ENCODE data around the gene AEBP1.

AEBP1 gene

DNA sequence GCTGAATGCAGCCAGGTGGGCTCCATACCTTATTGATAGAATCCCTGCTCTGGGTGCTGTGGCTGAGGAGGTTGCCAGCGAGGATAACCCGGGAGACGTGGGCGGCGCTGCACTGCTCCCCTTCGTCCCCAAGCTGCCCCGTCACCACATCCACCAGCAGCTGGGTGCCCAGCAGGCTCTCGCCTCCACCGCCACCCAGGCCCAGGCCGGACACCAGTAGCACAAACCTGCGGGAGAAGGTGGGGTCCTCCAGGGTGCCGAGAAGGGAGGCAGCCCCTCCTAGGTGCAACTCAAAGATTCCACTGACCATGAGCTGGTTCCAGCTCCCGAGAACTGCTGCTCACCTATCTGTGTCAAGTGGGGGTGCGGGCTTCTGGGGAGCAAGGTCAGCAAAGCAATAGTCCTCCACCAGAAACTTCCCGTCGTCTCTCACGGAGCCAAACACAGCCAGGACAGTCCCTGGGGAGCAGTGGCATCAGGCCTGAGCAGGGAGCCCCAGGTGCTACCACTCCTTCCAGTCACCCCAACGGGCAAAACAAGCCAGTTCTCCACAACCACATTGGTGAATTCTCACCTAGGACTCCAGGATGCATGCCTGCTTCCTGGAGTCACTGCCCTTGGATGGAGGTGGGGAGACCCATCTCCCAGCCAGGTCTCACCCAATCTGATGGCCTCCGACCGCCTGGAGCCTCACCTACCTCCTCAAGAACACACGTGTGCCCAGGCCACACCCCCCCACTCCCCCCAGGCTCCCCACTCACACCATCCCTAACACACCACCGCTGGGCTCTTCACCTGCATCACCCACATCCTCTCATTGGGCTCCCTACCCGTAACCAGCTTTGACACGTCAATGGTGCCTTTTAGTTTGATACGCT lies 12.9 kb downstream of the AEBP1 start:
- no peak overlapping the region for H3K9ac ChIP-seq
- H3K36me3 ChIP-seq (ENCODE audit: control insufficient read depth, insufficient read depth, low read length), result no peaks in the 10 kb centered on the region
- H3K79me2 ChIP-seq, result peaks cover 7% of the 10 kb centered on the region
- no peaks in the 10 kb centered on the region for H3K9me3 ChIP-seq (ENCODE audit: control insufficient read depth, low read length)
- no peak overlapping the region for H3K27ac ChIP-seq
- H3K4me1 ChIP-seq, result no peaks in the 10 kb centered on the region
- H3K27me3 ChIP-seq (ENCODE audit: control insufficient read depth, insufficient read depth, low read length), result no peaks in the 10 kb centered on the region
- TF ChIP-seq, protein P1, sequence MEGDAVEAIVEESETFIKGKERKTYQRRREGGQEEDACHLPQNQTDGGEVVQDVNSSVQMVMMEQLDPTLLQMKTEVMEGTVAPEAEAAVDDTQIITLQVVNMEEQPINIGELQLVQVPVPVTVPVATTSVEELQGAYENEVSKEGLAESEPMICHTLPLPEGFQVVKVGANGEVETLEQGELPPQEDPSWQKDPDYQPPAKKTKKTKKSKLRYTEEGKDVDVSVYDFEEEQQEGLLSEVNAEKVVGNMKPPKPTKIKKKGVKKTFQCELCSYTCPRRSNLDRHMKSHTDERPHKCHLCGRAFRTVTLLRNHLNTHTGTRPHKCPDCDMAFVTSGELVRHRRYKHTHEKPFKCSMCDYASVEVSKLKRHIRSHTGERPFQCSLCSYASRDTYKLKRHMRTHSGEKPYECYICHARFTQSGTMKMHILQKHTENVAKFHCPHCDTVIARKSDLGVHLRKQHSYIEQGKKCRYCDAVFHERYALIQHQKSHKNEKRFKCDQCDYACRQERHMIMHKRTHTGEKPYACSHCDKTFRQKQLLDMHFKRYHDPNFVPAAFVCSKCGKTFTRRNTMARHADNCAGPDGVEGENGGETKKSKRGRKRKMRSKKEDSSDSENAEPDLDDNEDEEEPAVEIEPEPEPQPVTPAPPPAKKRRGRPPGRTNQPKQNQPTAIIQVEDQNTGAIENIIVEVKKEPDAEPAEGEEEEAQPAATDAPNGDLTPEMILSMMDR (IDR thresholded peaks at IDR 0.05), result no peak
- no peak overlapping the region for H3K4me3 ChIP-seq (ENCODE audit: low read depth, low read length)
- no peak overlapping the region for H2AFZ ChIP-seq
- H3K4me2 ChIP-seq (ENCODE audit: low read length), result no peak overlapping the region

DNA sequence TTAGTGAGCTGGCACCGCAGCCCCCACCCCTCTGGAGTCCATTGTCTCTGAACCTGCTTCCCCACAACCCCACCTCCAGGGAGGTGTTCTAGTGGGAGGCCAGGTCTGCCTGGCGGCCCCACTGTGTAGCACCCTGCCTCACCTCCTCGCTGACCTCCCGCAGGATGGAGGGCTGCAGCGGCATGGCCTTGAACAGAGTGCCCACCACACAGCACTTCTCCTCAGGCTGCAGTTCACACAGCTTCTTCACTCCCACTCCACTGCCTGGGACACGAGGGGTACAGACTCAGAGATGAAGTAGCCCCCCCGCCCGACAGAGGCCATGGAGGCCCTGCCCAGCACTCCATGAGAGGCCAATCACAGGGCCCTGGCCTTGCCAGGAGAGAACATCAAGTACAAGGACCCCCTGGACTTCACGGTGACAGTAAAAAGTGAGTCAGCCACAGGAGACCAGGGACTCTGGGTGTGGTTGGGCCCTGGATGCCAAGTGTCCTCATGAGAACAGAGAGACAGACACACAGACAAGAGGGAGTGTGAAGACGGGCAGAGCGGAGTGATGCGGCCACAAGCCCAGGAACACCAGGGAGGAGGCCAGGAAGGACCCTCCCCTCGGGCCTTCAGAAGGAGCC lies 13.8 kb downstream of the AEBP1 start:
- Histone ChIP-seq H3K27me3 (ENCODE audit: control insufficient read depth, insufficient read depth, low read length) (no peaks in the 10 kb centered on the region), H3K4me2 (ENCODE audit: low read length) (no peak overlapping the region), H3K4me1 (peaks cover 5% of the 10 kb centered on the region), H3K79me2 (peaks cover 7% of the 10 kb centered on the region), H3K36me3 (ENCODE audit: control insufficient read depth, insufficient read depth, low read length) (no peaks in the 10 kb centered on the region), H3K9me3 (ENCODE audit: control insufficient read depth, low read length) (no peaks in the 10 kb centered on the region), H3K27ac (no peak overlapping the region), H3K9ac (no peak overlapping the region), H3K4me3 (ENCODE audit: low read depth, low read length) (no peak overlapping the region), H2AFZ (no peak overlapping the region)
- TF ChIP-seq, protein P1 (IDR thresholded peaks at IDR 0.05), result no peak

DNA sequence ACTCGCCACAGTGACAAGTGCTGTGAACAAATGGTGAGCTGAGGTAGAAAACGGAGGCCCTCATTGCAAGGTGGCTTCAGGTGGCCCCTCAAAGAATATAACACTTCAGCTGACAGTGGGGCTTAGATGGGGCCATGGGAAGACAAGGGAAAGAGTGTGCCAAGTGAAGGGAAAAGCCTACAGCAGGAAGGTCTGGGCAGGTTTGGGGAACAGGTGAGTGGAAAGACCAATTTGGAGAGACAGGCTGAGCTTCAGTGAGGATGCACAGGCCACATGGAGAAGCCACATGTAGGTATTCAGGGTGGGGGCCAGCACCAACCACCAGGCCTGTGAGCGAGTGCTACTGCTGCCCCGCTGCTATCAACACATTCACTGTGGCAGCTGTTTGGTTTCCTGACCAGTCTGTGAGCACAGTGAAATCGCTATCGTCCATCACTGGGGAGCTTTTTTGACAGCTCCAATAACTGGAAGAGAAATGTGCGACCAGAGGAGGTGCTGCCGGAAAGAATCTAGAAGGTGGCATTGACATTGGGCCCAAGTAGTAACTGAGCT lies 15.8 kb downstream of the AEBP1 start:
- H3K27ac ChIP-seq, result no peak overlapping the region
- H3K9ac ChIP-seq, result no peak overlapping the region
- no peaks in the 10 kb centered on the region for H3K36me3 ChIP-seq (ENCODE audit: control insufficient read depth, insufficient read depth, low read length)
- H2AFZ ChIP-seq, result no peak overlapping the region
- TF ChIP-seq, protein P1 (IDR thresholded peaks at IDR 0.05), result no peak
- no peaks in the 10 kb centered on the region for H3K27me3 ChIP-seq (ENCODE audit: control insufficient read depth, insufficient read depth, low read length)
- no peaks in the 10 kb centered on the region for H3K9me3 ChIP-seq (ENCODE audit: control insufficient read depth, low read length)
- H3K4me1 ChIP-seq, result peaks cover 5% of the 10 kb centered on the region
- peaks cover 7% of the 10 kb centered on the region for H3K79me2 ChIP-seq
- no peak overlapping the region for H3K4me3 ChIP-seq (ENCODE audit: low read depth, low read length)
- H3K4me2 ChIP-seq (ENCODE audit: low read length), result no peak overlapping the region

DNA sequence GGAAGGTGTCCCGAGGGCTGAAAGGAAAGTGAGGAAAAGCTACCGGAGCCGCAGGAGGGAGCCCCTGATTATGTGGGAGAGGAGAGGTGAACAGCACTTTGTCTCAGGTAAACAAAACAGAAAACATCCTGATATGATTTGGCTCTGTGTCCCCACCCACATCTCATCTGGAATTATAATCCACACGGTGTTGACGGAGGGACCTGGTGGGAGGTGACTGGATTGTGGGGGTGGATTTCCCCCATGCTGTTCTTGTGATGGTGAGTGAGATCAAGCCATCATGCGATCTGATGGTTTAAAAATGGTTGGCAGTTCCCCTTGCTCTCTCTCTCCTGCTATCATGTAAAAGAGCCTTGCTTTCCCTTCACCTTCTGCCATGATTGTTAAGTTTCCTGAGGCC lies 16.2 kb downstream of the AEBP1 start:
- Histone ChIP-seq H3K79me2 (peaks cover 7% of the 10 kb centered on the region), H3K9me3 (ENCODE audit: control insufficient read depth, low read length) (no peaks in the 10 kb centered on the region), H3K27ac (no peak overlapping the region), H3K27me3 (ENCODE audit: control insufficient read depth, insufficient read depth, low read length) (no peaks in the 10 kb centered on the region), H3K4me2 (ENCODE audit: low read length) (no peak overlapping the region), H2AFZ (no peak overlapping the region), H3K4me3 (ENCODE audit: low read depth, low read length) (no peak overlapping the region), H3K36me3 (ENCODE audit: control insufficient read depth, insufficient read depth, low read length) (no peaks in the 10 kb centered on the region), H3K9ac (no peak overlapping the region), H3K4me1 (peaks cover 5% of the 10 kb centered on the region)
- TF ChIP-seq, protein P1 (IDR thresholded peaks at IDR 0.05), result no peak

Measured in parathyroid adenoma (tissue), 2 donors.